GM12873 (cell line): Measurements from ENCODE around the gene PEMT.

ENCODE experiments used
- TF ChIP-seq, protein P1 (sequence below): IDR thresholded peaks from 2 replicates; pipeline ENCODE4 v1.5.1; 2012; ENCODE audit warnings: low read depth, mild to moderate bottlenecking, moderate library complexity, low read length, control low read depth; ENCODE audit not compliant: insufficient read depth; ENCODE audit errors: missing control alignments

Gene PEMT

DNA sequence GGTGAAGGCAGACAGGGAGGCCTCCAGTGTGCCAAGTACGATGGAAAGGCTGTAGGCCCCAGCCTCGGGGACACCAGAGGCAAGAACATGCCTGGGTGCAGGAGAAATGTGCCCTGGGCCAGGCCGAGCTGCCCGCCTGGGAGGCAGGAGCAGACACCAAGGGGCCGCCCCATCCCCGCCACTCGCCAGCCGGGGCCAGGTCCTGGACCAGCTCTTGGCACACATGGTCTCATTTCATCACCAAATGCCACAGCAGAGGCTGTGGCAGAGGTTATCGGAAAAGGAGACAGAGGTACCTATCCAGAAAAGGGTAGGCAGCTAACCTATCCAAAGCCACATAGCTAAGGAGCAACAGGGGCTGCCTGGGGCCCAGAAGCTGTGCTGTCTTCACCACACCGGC, 31.3 kb downstream of the PEMT start:
- TF ChIP-seq, protein P1, sequence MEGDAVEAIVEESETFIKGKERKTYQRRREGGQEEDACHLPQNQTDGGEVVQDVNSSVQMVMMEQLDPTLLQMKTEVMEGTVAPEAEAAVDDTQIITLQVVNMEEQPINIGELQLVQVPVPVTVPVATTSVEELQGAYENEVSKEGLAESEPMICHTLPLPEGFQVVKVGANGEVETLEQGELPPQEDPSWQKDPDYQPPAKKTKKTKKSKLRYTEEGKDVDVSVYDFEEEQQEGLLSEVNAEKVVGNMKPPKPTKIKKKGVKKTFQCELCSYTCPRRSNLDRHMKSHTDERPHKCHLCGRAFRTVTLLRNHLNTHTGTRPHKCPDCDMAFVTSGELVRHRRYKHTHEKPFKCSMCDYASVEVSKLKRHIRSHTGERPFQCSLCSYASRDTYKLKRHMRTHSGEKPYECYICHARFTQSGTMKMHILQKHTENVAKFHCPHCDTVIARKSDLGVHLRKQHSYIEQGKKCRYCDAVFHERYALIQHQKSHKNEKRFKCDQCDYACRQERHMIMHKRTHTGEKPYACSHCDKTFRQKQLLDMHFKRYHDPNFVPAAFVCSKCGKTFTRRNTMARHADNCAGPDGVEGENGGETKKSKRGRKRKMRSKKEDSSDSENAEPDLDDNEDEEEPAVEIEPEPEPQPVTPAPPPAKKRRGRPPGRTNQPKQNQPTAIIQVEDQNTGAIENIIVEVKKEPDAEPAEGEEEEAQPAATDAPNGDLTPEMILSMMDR = no peak

DNA sequence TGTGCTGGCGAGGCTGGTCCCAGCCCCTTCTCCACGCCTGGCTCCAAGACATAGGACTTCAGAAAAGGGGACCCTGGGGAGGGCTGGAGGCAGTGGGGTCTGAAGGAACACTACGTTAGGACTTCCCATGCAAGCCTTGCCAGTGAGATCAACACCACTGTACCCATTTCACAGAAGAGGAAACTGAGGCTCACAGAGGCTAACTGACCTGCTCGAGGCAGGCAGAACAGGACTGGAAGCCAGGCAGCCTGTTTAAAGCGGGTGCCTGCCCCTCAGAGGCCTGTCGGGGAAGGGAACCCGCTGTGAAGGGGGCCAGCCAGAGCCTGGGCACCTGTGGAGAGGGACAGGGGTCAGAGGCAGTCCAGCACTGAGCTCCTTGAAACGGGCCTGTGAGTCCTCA, 32.3 kb downstream of the PEMT start:
- TF ChIP-seq, protein P1 = no peak

DNA sequence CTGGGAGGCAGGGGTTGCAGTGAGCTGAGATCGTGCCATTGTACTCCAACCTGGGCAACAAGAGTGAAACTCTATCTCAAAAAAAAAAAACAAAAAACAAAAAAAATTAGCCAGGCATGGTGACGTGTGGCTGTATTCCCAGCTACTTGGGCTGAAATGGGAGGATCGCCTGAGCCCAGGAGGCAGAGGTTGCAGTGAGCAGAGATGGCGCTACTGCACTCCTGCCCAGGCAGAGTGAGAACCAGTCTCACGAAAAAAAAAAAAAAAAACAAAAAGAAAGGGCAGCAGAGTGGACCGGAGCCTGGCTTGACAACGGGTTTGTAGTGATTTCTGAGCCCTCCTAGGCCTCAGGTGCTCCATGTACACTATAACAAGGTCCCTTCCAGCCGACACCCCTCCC, 33.1 kb downstream of the PEMT start:
- TF ChIP-seq, protein P1 = no peak

DNA sequence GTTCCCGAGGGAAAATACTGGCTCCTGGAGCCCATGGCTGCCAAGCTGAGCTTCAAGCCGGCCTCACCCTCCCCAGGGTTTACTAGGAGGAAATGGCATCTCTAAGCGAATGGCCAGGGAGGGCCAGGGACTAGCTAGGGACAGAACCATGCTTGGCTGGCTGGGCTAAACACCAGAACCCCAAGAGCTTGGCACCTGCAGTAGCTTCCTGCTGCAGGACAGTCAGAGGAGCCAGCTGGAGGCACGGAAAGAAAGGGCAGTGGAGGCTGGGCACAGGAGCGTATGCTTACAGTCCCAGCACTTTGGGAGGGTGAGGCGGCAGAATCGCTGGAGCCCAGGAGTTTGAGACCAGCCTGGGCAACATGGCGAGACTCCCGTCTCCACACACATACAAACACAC, 33.7 kb downstream of the PEMT start:
- TF ChIP-seq, protein P1 = no peak

DNA sequence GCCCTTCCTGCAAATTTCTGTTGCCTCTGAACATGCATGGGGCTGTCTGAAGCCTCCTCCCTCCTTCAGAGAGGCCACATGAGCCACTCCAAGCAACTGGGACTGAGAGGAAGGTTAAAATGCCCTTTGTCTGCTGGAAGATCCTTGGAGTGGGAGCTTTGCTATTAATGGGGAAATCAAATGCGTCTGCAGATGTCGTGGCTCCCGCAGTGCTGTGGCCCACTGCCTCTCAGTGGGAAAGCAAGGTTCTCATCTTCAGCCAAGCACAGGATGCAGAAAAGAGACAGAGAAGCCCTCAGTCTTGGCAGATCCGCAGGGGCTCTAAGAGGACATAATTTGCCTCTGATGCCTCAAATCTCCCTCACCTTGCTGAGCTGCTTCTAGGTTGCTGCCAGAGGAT, 34.8 kb downstream of the PEMT start:
- TF ChIP-seq, protein P1 = no peak

DNA sequence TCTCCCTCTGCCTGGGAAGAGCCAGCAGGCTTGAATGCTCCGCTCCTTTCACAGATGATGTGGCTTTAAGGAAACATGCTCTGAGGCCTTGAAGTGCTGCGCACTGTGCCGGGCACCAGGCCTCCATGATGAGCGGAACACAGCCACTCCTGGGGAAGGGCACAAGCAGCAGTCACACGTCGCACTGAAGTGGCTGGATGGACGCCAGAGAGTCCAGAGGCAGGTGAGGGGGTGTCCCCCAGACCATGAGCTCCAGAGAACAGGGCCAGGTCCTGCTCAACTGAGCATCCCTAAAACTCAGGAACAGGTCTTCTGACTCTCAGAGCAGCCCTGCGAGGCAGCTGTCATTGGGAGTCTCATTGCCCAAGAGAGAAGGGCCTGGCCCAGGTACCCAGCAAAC, 35.6 kb downstream of the PEMT start:
- TF ChIP-seq, protein P1 = no peak

DNA sequence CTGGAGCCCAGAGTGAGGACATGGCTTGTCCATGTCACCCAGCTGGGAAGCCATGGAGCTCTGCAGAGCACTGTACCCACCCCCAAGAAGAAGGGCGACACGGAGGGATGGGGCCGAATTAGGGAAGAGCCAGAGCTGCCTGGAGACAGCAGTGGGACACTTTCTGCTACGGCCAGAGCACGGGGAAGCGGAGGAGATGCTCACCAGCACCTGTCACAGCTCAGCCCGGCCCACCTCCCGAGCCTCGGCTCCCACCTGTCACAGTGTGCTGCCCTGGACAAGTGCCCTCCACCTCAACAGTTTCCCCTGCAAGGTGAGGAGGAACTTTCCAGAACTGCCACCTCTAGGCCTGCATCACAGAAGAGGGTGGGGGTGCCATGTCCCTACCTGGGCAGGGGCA, 36.4 kb downstream of the PEMT start:
- TF ChIP-seq, protein P1 = no peak
